PC-3 (cell line): ENCODE data around the gene RNF166.

Experiments used
- EZH2 ChIP-seq: fragments of 300-600 bp; sonication (generic); IDR thresholded peaks from one replicate; pipeline ENCODE4 v1.6.1; 2017; ENCODE audit warnings: antibody characterized with exemption, mild to moderate bottlenecking, low read length; ENCODE audit not compliant: unreplicated experiment
- EZH2phosphoT487 ChIP-seq: fragments of 300-600 bp; sonication (generic); IDR thresholded peaks from 2 replicates; pipeline ENCODE4 v1.6.1; 2018; ENCODE audit warnings: mild to moderate bottlenecking, antibody characterized with exemption, low read length, borderline replicate concordance
- TF ChIP-seq, protein P1 (sequence below): fragments of 300-600 bp; sonication (generic); conservative IDR thresholded peaks from 2 replicates; pipeline ENCODE4 v1.5.1; 2017; ENCODE audit warnings: antibody characterized with exemption, low read depth, mild to moderate bottlenecking, low read length

DNA sequence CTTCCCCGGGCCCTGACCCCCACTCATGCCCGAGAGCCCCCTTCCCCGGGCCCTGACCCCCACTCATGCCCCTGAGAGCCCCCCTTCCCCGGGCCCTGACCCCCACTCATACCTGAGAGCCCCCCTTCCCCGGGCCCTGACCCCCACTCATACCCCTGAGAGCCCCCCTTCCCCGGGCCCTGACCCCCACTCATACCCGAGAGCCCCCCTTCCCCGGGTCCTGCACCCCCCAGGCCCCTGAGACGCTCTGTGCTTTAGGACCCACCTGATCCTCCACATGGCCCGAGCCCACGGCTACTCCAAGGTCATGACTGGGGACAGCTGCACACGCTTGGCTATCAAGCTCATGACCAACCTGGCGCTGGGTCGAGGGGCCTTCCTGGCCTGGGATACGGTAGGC, 6.8 kb upstream of the RNF166 start:
- TF ChIP-seq EZH2 = no peak
- TF ChIP-seq, protein P1, sequence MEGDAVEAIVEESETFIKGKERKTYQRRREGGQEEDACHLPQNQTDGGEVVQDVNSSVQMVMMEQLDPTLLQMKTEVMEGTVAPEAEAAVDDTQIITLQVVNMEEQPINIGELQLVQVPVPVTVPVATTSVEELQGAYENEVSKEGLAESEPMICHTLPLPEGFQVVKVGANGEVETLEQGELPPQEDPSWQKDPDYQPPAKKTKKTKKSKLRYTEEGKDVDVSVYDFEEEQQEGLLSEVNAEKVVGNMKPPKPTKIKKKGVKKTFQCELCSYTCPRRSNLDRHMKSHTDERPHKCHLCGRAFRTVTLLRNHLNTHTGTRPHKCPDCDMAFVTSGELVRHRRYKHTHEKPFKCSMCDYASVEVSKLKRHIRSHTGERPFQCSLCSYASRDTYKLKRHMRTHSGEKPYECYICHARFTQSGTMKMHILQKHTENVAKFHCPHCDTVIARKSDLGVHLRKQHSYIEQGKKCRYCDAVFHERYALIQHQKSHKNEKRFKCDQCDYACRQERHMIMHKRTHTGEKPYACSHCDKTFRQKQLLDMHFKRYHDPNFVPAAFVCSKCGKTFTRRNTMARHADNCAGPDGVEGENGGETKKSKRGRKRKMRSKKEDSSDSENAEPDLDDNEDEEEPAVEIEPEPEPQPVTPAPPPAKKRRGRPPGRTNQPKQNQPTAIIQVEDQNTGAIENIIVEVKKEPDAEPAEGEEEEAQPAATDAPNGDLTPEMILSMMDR = no peak
- TF ChIP-seq EZH2phosphoT487 = no peak
